ENCODE measurements around the gene TBC1D4.

The TBC1D4 gene

DNA sequence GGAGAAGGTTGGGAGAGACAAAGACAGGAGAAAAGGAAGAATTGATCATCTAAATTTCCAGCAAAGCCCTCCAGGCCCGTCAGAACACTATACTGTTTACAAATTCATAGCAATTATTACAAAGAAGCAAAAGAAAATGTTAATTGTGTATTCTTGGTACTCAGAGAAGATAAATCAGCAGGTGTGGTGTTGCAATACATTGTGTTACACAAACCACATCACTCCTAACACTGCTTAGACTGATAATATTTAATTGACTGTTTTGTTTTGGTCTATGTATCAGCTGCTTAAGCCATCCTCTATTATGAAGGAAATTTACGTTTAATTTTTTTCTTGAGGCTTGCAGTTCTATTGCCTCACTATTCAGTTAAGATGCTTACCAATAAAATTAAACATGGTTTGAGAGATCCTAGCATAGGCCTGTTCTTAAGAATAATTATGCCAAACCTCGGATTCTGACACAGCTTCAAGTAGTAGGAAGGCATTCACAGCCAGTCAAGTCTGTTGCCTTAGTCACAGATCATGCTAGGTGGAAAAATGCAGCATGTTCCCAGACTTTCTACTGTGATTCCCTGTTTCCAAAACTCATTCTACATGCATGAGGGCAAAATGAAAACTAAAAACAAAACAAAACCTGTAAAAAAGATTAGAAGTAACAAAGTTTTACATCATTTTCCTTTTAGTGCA is 129.2 kb downstream of the TBC1D4 start:
- TF ChIP-seq, protein P1, sequence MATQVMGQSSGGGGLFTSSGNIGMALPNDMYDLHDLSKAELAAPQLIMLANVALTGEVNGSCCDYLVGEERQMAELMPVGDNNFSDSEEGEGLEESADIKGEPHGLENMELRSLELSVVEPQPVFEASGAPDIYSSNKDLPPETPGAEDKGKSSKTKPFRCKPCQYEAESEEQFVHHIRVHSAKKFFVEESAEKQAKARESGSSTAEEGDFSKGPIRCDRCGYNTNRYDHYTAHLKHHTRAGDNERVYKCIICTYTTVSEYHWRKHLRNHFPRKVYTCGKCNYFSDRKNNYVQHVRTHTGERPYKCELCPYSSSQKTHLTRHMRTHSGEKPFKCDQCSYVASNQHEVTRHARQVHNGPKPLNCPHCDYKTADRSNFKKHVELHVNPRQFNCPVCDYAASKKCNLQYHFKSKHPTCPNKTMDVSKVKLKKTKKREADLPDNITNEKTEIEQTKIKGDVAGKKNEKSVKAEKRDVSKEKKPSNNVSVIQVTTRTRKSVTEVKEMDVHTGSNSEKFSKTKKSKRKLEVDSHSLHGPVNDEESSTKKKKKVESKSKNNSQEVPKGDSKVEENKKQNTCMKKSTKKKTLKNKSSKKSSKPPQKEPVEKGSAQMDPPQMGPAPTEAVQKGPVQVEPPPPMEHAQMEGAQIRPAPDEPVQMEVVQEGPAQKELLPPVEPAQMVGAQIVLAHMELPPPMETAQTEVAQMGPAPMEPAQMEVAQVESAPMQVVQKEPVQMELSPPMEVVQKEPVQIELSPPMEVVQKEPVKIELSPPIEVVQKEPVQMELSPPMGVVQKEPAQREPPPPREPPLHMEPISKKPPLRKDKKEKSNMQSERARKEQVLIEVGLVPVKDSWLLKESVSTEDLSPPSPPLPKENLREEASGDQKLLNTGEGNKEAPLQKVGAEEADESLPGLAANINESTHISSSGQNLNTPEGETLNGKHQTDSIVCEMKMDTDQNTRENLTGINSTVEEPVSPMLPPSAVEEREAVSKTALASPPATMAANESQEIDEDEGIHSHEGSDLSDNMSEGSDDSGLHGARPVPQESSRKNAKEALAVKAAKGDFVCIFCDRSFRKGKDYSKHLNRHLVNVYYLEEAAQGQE (IDR thresholded peaks at IDR 0.05; ENCODE audit: insufficient read depth in 1 of 2, low read depth in 2 of 2, low read length in 2 of 2): no peak
- TF ChIP-seq TAF1 (IDR thresholded peaks at IDR 0.05; ENCODE audit: borderline replicate concordance, insufficient read depth, low read length) (no peak), SIN3A (IDR thresholded peaks at IDR 0.05; ENCODE audit: borderline replicate concordance, insufficient read depth, low read length) (no peak), POLR2AphosphoS5 (IDR thresholded peaks at IDR 0.05; ENCODE audit: low read depth, low read length) (no peak), FOXP2 (optimal IDR thresholded peaks at IDR 0.05; ENCODE audit: borderline replicate concordance, extremely low read depth, extremely low read length, insufficient read depth) (no peak)

DNA sequence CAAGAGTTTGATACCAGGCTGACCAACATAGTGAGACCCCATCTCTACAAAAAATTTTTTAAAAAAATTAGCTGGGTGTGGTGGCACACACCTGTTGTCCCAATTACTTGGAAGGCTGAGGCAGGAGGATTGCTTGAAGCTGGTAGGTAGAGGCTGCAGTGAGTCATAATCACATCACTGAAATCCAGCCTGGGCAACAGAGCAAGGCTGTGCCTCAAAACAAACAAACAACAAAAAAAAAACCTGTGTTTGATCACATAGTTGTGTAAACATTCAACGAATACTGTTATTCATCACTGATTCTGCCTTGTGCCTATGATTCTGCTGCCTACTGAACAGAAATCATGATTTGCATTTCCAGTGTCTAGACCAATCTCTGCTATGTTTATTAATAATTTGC is 134.0 kb downstream of the TBC1D4 start:
- TF ChIP-seq, protein P1 (IDR thresholded peaks at IDR 0.05; ENCODE audit: insufficient read depth in 1 of 2, low read depth in 2 of 2, low read length in 2 of 2): no peak
- no peak for TF ChIP-seq FOXP2 (optimal IDR thresholded peaks at IDR 0.05; ENCODE audit: borderline replicate concordance, extremely low read depth, extremely low read length, insufficient read depth)
- no peak for TF ChIP-seq TAF1 (IDR thresholded peaks at IDR 0.05; ENCODE audit: borderline replicate concordance, insufficient read depth, low read length)
- no peak for TF ChIP-seq POLR2AphosphoS5 (IDR thresholded peaks at IDR 0.05; ENCODE audit: low read depth, low read length)
- no peak for TF ChIP-seq SIN3A (IDR thresholded peaks at IDR 0.05; ENCODE audit: borderline replicate concordance, insufficient read depth, low read length)

DNA sequence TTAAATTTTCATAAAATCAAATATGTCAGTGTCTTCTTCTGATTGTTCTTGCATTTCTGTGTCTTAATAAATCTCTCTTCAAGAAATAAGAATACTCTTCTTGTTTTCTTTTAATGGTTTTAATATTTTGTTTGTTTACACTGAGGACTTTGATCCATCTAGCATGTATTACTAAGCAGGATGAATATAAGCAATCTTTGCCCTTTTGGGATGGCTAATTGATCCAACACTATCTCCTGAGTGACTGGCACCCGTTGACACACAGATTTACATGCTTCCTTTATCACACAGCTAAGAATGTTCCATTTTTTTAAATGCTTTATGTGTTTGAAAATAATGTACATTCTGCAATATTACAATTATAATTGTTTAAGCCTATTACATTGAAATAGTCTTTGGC is 134.5 kb downstream of the TBC1D4 start:
- TF ChIP-seq SIN3A (IDR thresholded peaks at IDR 0.05; ENCODE audit: borderline replicate concordance, insufficient read depth, low read length) (no peak), FOXP2 (optimal IDR thresholded peaks at IDR 0.05; ENCODE audit: borderline replicate concordance, extremely low read depth, extremely low read length, insufficient read depth) (no peak), POLR2AphosphoS5 (IDR thresholded peaks at IDR 0.05; ENCODE audit: low read depth, low read length) (no peak), TAF1 (IDR thresholded peaks at IDR 0.05; ENCODE audit: borderline replicate concordance, insufficient read depth, low read length) (no peak)
- TF ChIP-seq, protein P1 (IDR thresholded peaks at IDR 0.05; ENCODE audit: insufficient read depth in 1 of 2, low read depth in 2 of 2, low read length in 2 of 2): no peak

DNA sequence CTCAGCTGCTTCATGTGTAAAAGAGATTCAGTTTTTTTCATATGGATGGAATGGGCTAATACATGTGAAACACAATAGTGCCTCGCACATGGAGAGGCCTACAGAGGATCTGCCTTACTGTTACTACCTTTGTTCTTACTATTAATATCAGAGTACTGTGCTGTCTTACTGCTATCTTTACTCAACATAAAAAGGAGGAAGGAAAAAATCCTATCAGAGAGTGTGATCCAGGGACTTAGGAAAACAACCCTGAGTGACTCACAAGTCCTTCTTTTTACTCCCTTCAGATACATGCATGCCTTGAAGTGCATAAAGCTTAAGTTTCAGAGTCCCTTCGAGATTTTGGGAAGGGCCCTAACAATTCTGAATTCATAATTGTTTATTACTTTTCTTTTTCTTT is 136.8 kb downstream of the TBC1D4 start:
- TF ChIP-seq TAF1 (IDR thresholded peaks at IDR 0.05; ENCODE audit: borderline replicate concordance, insufficient read depth, low read length) (no peak), FOXP2 (optimal IDR thresholded peaks at IDR 0.05; ENCODE audit: borderline replicate concordance, extremely low read depth, extremely low read length, insufficient read depth) (no peak)

DNA sequence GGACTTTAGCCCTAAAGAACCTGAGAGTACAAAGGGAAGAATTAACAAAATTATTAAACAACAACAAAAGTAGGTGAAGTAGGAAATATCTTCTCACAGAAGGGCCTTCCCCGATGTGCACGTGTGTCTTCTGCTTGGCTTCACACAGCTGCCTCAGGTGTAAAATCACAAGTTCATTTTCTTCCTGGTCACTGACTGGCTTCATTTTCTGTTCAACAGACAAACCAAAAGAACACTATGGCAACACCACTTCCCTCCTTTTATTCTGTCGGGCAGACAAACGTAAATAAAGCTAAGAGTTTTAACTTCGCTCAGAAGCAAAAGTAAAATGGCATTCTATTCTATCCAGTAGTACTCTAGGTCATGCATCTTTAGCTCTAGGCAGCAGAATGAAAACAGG is 140.9 kb downstream of the TBC1D4 start:
- TF ChIP-seq, protein P1 (IDR thresholded peaks at IDR 0.05; ENCODE audit: insufficient read depth in 1 of 2, low read depth in 2 of 2, low read length in 2 of 2): no peak
- no peak for TF ChIP-seq SIN3A (IDR thresholded peaks at IDR 0.05; ENCODE audit: borderline replicate concordance, insufficient read depth, low read length)
